ENCODE results near the gene PPM1D. TPM values are rescaled to one million over a fixed set of nuclear protein-coding genes. Genes with fewer than 3 reads are reported as not detected.
A peak's percentile ranks its signal among the peaks of the same experiment; 100 is the strongest.

PPM1D gene
- total RNA-seq, 1 experiment from 2014 or later, result 19.0 TPM

DNA sequence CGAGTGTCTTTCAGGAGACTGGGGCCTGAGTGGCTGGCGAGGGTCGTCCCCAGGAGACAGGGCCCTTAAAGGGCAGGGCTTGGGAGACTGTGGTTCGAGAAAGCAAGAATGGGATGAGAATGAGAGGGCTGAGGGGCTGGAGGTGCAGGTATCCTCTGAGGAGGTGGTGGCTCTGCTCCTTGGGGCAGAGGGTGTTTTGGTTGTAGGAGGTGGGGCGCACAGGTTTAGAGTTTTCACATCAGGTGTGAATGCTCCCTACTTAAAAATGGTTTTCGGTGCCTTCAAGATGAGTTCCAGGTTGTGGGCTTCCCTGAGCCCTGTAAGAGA, 78.1 kb downstream of the PPM1D start:
- peaks cover 9 to 13% of the 10 kb centered on the region in 2 experiments for H3K4me1 Mint-ChIP-seq
- Histone ChIP-seq H3K23ac (ENCODE audit: insufficient read length, low read depth, low read length) (no peak overlapping the region), H3K27ac (ENCODE audit: insufficient read length, low read depth, low read length) (no peak overlapping the region), H3K4ac (ENCODE audit: low read depth, low read length) (no peak overlapping the region), H3K56ac (ENCODE audit: insufficient read length, low read depth, low read length) (no peak overlapping the region), H4K20me1 (ENCODE audit: control insufficient read depth, insufficient read depth, insufficient read length) (no peaks in the 10 kb centered on the region), H2AK5ac (ENCODE audit: insufficient read length, low read length) (no peak overlapping the region), H2BK5ac (ENCODE audit: insufficient read length, low read length) (no peak overlapping the region), H2AFZ (ENCODE audit: low read length) (peak overlapping the region; percentile 58), H3K23me2 (ENCODE audit: insufficient read length, low read depth, low read length, poor library complexity, severe bottlenecking) (peaks cover 9% of the 10 kb centered on the region), H3K4me1 (ENCODE audit: insufficient read depth, low read length) (no peaks in the 10 kb centered on the region), H3T11ph (ENCODE audit: low read length) (no peak overlapping the region), H4K8ac (replicated peaks; ENCODE audit: insufficient read length, low read depth, low read length) (no peak overlapping the region), H2BK20ac (ENCODE audit: low read depth, low read length, poor library complexity, severe bottlenecking) (no peak overlapping the region), H2BK120ac (ENCODE audit: low read depth, low read length, poor library complexity, severe bottlenecking) (no peak overlapping the region), H4K91ac (ENCODE audit: insufficient read length, low read depth, low read length) (no peak overlapping the region), H3K9ac (ENCODE audit: extremely low read depth, insufficient read length, low read length) (peak overlapping the region; percentile 86), H3K14ac (ENCODE audit: insufficient read depth, low read length) (peak overlapping the region; percentile 86; the same call in 1 of the 2 replicates), H3K18ac (ENCODE audit: insufficient read length, low read depth, low read length) (peak overlapping the region; percentile 41), H3K79me2 (ENCODE audit: insufficient read depth, low read length) (no peaks in the 10 kb centered on the region), H4K5ac (ENCODE audit: insufficient read length, low read depth, low read length) (no peak overlapping the region), H3K9me3 (ENCODE audit: control insufficient read depth, low read depth, low read length) (no peaks in the 10 kb centered on the region), H3K4me2 (ENCODE audit: insufficient read depth, insufficient read length, low read length) (peak overlapping the region; percentile 85), H2BK15ac (ENCODE audit: low read depth, low read length) (no peak overlapping the region), H3K27me3 (ENCODE audit: insufficient read depth, low read length) (no peaks in the 10 kb centered on the region), H3K79me1 (ENCODE audit: insufficient read depth, low read depth, low read length, poor library complexity, severe bottlenecking) (no peaks in the 10 kb centered on the region), H2BK12ac (ENCODE audit: insufficient read length, low read depth, low read length) (no peak overlapping the region)
- no peaks in the 10 kb centered on the region for H3K36me3 Mint-ChIP-seq (ENCODE audit: insufficient read depth in 1 of 3, low read depth in 3 of 3)
- no CpG with 5 or more reads among the region's 6 CpGs for WGBS (ENCODE audit: extremely low coverage, insufficient read length, low lambda C conversion rate)
- DNase-seq, result no peak
- peak overlapping the region; percentile 95 to 99 for H3K4me3 Mint-ChIP-seq
- H3K27me3 Mint-ChIP-seq (ENCODE audit: low read depth), result no peaks in the 10 kb centered on the region
- TF ChIP-seq, protein P1, sequence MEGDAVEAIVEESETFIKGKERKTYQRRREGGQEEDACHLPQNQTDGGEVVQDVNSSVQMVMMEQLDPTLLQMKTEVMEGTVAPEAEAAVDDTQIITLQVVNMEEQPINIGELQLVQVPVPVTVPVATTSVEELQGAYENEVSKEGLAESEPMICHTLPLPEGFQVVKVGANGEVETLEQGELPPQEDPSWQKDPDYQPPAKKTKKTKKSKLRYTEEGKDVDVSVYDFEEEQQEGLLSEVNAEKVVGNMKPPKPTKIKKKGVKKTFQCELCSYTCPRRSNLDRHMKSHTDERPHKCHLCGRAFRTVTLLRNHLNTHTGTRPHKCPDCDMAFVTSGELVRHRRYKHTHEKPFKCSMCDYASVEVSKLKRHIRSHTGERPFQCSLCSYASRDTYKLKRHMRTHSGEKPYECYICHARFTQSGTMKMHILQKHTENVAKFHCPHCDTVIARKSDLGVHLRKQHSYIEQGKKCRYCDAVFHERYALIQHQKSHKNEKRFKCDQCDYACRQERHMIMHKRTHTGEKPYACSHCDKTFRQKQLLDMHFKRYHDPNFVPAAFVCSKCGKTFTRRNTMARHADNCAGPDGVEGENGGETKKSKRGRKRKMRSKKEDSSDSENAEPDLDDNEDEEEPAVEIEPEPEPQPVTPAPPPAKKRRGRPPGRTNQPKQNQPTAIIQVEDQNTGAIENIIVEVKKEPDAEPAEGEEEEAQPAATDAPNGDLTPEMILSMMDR (conservative IDR thresholded peaks at IDR 0.05), result no peak
- peaks cover 0 to 1% of the 10 kb centered on the region in 2 experiments; a peak in 2 of 5 replicates for H3K9me3 Mint-ChIP-seq
- H3K27ac Mint-ChIP-seq, result peak overlapping the region; percentile 45 to 99 (median 91)
